Memory B cell (primary cell): Measurements from ENCODE around the gene DAPK2.

Source experiments
- ATAC-seq: fragments of 150-1000 bp; cut with Tn5 transposase; 2 replicates; pipeline ENCODE4 v1.10.0; 2021; ENCODE audit warnings: low read depth, mild to moderate bottlenecking, moderate library complexity
- DNase-seq, 2 donors: peaks; one replicate each; pipeline ENCODE4 v3.0.0; 2022; ENCODE audit warnings: low spot score in 2 of 2
- H3K27ac Mint-ChIP-seq: one replicate; pipeline ENCODE4 v1.8.0; 2022; ENCODE audit warnings: mild to moderate bottlenecking, moderate library complexity, mixed read lengths
- H3K27me3 Mint-ChIP-seq: one replicate; pipeline ENCODE4 v1.8.0; 2022; ENCODE audit warnings: mixed read lengths
- H3K36me3 Mint-ChIP-seq: one replicate; pipeline ENCODE4 v1.8.0; 2022; ENCODE audit warnings: mild to moderate bottlenecking, mixed read lengths
- H3K4me1 Mint-ChIP-seq: one replicate; pipeline ENCODE4 v1.8.0; 2022; ENCODE audit warnings: mixed read lengths
- H3K4me3 Mint-ChIP-seq: one replicate; pipeline ENCODE4 v1.8.0; 2022; ENCODE audit warnings: mild to moderate bottlenecking, moderate library complexity, mixed read lengths
- H3K9me3 Mint-ChIP-seq: one replicate; pipeline ENCODE4 v1.8.0; 2022; ENCODE audit warnings: mixed read lengths

DAPK2 gene

DNA sequence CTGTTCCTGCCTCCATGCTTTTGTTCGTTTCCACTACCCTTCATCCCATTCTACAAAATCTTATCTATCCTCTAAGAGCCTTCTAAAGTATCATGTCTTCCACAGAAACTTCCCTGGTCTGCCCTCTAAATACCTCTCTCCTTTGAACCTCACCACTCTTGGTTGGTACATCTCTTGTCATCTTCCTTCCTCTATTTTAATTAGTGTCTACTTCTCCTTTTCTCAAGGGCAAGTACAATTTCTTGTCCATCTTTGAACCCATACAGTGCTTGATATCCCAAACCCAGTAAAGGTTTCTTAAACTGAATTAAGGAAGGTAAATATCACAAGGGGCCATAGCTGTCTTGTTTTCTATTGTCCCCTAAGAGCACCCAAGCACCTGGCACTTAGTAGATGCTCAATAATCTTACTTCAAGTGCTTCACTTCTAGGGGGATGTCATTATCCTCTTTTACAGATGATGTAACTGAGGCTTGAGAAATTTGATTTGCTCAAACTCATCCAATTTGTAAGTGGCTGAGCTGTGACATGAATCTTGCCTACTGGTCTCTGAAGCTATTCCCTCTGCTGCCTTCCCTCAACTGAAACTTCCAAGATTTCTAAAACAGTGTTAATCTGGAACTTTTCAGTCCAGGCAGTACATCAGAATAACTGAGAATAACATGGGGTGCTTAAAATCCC is 2.6 kb upstream of the DAPK2 start:
- Mint-ChIP-seq H3K4me1 (peaks cover 36% of the 10 kb centered on the region), H3K9me3 (no peaks in the 10 kb centered on the region), H3K27me3 (no peaks in the 10 kb centered on the region), H3K36me3 (no peaks in the 10 kb centered on the region), H3K27ac (peak overlapping the region; percentile 19), H3K4me3 (peak overlapping the region; percentile 24)
- ATAC-seq (peak; percentile 47), DNase-seq (no peak)

DNA sequence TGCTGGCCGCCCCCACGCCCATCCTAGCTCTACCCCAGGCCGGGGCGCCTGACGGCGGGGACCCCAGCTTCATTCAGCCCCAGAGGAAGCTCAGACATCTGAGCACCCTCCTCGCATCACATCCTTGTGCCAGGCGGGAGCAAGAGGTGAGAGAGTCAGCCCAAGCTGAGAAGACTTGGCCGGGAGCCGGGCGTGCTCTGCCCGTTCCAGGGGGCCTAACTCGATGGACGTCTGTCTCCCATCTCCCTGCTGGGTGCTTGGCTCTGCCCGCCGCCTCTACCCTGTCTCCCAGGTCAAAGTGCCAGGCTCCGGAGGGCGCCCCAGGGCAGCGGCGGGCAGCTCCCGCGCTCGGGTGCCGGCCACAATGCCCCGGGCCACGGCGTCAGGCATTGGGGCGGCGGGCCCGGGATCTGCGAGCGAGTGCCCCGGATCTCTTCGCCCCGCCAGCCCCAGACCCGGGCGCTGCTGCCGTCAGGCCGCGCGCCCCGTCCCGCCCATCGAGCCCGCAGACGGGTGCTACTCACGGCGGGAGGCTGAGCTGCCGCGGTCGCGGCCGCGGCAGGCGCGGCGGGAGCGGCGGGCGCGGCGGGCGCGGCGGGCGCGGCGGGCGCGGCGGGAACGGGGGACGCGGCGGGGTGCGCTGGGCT is 388 bp downstream of the DAPK2 start:
- no peaks in the 10 kb centered on the region for H3K27me3 Mint-ChIP-seq
- peak overlapping the region; percentile 60 for H3K27ac Mint-ChIP-seq
- H3K9me3 Mint-ChIP-seq = no peaks in the 10 kb centered on the region
- DNase-seq (peak in 1 of 2 donors; percentile 38), ATAC-seq (peak; percentile 28)
- H3K36me3 Mint-ChIP-seq = no peaks in the 10 kb centered on the region
- H3K4me3 Mint-ChIP-seq = peak overlapping the region; percentile 74
- H3K4me1 Mint-ChIP-seq = peaks cover 40% of the 10 kb centered on the region

DNA sequence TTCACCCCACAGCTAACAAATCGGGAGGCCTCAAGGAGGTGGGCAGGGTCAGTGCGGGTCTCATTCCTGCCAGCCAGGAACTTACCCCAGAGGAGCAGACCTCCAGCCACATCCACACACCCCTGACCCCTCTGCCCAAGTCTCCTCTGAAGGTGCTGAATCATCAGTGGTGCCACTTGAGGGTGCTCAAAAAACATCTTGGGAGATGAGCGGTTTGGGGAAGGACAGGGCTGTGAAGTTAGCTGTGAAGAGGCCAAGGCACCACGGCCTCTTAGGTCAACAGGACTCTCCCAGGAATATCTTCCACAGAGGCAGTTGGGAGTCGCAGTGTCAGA is 1.2 kb downstream of the DAPK2 start:
- Mint-ChIP-seq H3K27ac (peak overlapping the region; percentile 60), H3K27me3 (no peaks in the 10 kb centered on the region), H3K9me3 (no peaks in the 10 kb centered on the region), H3K36me3 (peaks cover under 1% of the 10 kb centered on the region), H3K4me3 (peak overlapping the region; percentile 74), H3K4me1 (peaks cover 36% of the 10 kb centered on the region)
- ATAC-seq (no peak), DNase-seq (no peak)

DNA sequence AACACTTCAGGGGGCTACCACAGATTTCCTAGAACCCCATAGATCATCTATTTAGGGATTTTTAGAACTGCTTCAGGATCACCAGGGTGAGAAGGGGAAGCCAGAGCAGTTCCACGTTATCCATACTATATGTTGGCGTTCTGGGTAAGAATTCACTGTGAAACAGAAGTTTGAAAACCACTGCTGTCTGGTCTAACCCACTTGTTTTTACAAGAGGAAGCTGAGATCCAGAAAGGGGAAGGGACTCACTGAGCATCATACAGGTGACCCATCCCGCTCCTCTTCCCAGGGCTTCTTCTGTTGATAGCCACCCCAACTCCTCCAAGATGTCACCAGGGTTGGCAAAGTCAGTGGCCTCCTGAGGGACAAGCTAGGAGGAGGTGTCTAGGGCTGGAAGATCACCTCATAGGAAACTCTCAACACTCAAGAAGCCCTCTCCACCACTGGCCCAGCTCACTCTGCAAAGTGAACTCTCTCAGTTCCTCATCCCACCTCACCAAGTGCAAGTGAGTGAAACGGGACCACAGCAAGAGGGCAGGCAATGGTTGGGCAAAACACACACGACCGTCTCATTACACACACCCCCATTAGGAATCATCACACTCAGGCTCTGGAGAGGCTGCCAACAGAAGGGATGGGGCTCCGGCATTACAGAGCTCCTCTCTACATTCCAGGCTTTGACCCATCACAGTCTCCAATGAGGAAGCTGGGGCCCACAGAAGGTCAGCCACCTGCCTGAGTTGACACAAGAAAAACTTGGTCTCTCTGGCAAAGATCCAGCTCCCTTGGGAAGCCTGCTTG is 1.8 kb downstream of the DAPK2 start:
- DNase-seq = peak; percentile 51 to 56
- Mint-ChIP-seq H3K4me3 (peak overlapping the region; percentile 74), H3K4me1 (peaks cover 36% of the 10 kb centered on the region), H3K9me3 (no peaks in the 10 kb centered on the region), H3K36me3 (peaks cover 3% of the 10 kb centered on the region), H3K27ac (peak overlapping the region; percentile 60), H3K27me3 (no peaks in the 10 kb centered on the region)
- peak; percentile 74 for ATAC-seq

DNA sequence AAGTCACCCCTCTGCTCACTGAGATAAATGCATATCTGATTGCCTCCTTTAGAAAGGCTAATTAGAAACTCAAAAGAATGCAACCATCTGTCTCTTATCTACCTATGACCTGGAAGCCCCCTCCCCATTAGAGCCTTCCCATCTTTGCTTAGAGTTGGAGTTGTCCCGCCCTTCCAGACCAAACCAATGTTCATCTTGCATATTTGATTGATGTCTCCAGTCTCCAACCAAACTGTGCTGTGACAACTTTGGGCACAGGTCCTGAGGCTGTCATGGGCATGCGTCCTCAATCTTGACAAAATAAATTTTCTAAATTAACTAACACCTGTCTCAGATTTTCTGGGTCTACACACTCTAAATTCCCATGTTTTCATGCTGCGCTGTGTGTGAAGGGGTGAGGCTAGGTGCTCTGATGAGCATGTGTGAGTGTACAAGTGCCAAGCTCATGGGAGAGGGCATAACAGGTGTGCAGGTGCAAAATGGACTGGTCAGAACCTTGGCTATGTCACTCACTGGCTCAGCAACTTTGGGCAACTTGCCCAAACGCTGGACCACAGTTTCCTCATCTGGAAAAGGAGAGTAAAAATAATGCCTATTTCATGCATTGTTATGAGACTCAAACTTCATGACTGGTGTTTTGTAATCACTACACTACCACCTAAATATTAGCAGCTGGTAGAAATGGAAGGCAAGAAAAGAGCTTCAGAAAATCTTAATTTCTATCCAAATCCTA is 7.2 kb downstream of the DAPK2 start:
- H3K9me3 Mint-ChIP-seq = no peaks in the 10 kb centered on the region

DNA sequence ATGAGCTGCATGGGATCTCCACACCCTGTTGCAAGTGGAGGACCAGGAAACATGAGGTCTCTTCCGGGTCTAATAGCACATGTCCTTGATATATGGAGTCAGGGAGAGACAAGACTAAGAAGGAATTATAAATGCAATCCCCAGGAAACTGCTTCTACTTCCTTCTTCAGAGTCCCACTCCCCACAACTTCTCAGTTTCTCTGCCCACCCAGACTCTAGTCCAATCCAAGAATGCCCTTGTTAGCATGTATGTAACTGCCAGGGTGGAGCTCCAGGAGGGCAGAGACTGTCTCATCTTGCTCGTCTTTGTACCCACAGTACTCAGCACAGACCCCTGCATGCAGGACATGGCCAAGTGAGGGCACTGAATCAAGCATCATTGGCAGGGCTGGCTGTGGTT is 8.3 kb downstream of the DAPK2 start:
- ATAC-seq (no peak), DNase-seq (no peak)
- no peak overlapping the region for H3K27ac Mint-ChIP-seq
- peaks cover 17% of the 10 kb centered on the region for H3K4me1 Mint-ChIP-seq
- H3K36me3 Mint-ChIP-seq = peaks cover 19% of the 10 kb centered on the region
- H3K4me3 Mint-ChIP-seq = no peak overlapping the region
- no peaks in the 10 kb centered on the region for H3K27me3 Mint-ChIP-seq
- no peaks in the 10 kb centered on the region for H3K9me3 Mint-ChIP-seq

More for the DNA sequence above, 7.2 kb downstream of the DAPK2 start:
- DNase-seq (no peak), ATAC-seq (no peak)
- H3K4me1 Mint-ChIP-seq = peaks cover 19% of the 10 kb centered on the region
- peaks cover 19% of the 10 kb centered on the region for H3K36me3 Mint-ChIP-seq
- no peak overlapping the region for H3K4me3 Mint-ChIP-seq
- no peaks in the 10 kb centered on the region for H3K27me3 Mint-ChIP-seq
- no peak overlapping the region for H3K27ac Mint-ChIP-seq

DNA sequence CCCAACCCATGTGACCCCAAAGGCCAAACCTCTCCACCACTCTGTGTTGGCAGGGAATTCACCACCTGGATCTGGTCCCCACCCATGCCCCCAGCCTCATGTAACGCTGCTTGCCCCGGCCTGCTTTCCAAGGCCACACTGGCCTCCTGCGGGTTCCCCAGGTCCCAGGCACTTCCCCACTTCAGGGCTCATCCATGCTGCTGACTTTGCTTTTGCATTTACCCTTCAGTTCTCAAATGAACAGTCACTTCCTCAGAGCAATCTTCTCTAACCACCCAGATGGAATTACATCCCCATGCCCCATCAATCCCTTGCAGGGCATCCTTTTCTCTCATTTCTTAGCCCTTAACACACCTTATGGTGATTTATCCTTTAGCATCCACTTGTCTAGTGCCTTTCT is 9.2 kb downstream of the DAPK2 start:
- ATAC-seq (no peak), DNase-seq (no peak)
- Mint-ChIP-seq H3K4me1 (peaks cover 21% of the 10 kb centered on the region), H3K27me3 (no peaks in the 10 kb centered on the region), H3K4me3 (no peak overlapping the region), H3K9me3 (no peaks in the 10 kb centered on the region), H3K27ac (no peak overlapping the region), H3K36me3 (peaks cover 19% of the 10 kb centered on the region)

DNA sequence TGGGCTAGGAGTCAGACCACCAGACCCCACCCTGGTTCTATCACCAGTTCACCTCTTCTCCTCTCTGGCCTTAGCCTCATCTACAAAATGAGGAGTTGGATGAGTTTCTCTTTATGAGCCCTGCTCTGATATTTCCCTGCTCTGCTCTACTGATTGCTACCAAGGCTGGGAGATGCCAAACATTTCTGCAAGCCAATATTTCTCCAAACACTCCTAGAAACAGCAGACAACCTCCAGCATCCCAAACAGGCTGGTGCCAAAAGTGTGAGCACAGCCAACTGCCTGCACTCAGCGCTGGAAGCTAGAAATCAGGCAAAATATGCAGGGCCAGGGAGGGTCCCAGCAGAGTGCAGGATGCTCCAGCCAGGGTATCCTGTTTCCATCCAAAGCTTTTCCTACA is 10.8 kb downstream of the DAPK2 start:
- ATAC-seq (no peak), DNase-seq (no peak)
- Mint-ChIP-seq H3K4me3 (no peak overlapping the region), H3K27ac (peak overlapping the region; percentile 73), H3K27me3 (no peaks in the 10 kb centered on the region), H3K36me3 (peaks cover 24% of the 10 kb centered on the region), H3K4me1 (peaks cover 25% of the 10 kb centered on the region), H3K9me3 (no peaks in the 10 kb centered on the region)

DNA sequence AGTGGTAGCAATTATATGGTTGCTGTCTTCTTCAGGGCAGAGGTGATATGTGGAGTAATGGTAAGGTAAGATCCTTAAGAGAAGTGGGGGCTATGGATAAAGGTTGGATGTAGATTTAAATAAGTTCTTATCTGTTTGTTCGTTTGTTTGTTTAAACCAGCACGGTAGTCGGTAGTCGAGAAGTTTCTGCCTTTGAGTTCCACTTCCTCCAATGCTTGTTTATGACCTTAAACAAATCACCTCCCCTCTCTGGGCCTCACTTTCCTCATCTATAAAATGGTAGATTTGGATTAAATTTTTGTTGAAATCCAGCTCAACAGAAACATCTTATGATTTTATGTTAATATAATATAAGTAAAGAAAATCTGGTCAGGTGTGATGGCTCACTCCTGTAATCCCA is 11.8 kb downstream of the DAPK2 start:
- H3K4me3 Mint-ChIP-seq = peak overlapping the region; percentile 46
- H3K27ac Mint-ChIP-seq = peak overlapping the region; percentile 70
- H3K4me1 Mint-ChIP-seq = peaks cover 28% of the 10 kb centered on the region
- DNase-seq (no peak), ATAC-seq (peak; percentile 60)
- no peaks in the 10 kb centered on the region for H3K9me3 Mint-ChIP-seq
- peaks cover 21% of the 10 kb centered on the region for H3K36me3 Mint-ChIP-seq
- H3K27me3 Mint-ChIP-seq = no peaks in the 10 kb centered on the region

DNA sequence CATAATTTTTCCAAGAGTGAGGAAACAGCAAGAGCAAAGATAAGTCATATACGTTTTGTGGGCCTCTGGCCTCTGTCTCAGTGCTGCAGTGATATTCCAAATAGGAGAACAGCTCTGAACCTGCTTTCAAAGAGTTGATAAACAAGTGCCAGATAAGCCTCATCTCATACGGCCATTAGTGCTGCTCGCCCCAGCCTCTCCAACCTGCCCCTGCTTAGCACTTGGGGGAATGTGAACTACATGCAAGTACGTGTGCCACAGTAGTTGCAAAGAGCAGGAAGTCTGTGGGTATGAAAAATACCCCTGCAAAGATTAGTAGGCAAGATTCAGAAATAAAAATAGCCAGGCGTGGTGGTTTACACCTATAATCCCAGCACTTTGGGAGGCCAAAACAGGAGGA is 14.0 kb downstream of the DAPK2 start:
- peaks cover 44% of the 10 kb centered on the region for H3K4me1 Mint-ChIP-seq
- H3K4me3 Mint-ChIP-seq = no peak overlapping the region
- no peak for ATAC-seq
- no peaks in the 10 kb centered on the region for H3K27me3 Mint-ChIP-seq
- no peak for DNase-seq
- peak overlapping the region; percentile 64 for H3K27ac Mint-ChIP-seq
- no peaks in the 10 kb centered on the region for H3K9me3 Mint-ChIP-seq
- peaks cover 14% of the 10 kb centered on the region for H3K36me3 Mint-ChIP-seq

DNA sequence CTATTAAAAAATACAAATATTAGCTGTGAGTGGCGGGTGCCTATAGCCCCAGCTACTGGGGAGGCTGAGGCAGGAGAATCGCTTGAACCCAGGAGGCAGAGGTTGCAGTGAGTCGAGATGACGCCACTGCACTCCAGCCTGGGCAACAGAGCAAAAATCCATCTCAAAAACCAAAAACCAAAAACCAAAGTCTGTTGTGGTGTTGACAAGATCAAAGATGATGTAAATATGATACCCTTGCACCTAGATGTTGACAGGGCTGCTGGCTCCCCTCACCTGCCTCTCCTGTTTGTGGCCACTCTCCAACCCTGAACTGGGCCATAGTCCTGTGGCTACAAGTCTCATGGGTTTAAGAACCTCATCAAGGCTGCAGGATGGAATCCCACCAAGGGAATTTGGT is 16.2 kb downstream of the DAPK2 start:
- Mint-ChIP-seq H3K9me3 (no peaks in the 10 kb centered on the region), H3K27me3 (no peaks in the 10 kb centered on the region), H3K4me3 (no peak overlapping the region), H3K36me3 (peaks cover 10% of the 10 kb centered on the region), H3K27ac (no peak overlapping the region), H3K4me1 (peaks cover 39% of the 10 kb centered on the region)
- ATAC-seq = no peak
- no peak for DNase-seq

DNA sequence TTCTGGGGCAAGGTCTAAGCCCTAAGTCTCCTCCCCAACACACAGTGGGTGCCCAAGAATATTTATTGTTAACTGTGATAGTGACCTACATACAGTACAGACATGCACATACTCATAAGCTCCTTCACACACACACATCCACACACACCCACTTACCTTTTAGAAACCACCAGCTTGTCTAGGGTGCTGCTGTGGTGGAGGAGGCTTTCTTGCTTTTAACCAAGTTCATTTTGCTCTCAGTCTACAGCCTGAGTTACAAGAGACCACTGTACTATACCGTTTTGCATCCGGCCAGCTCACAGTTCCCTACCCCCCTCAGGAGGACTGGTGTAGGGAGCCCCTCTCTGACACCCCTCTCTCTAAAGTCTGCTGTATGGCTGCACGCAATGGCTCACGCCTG is 16.7 kb downstream of the DAPK2 start:
- H3K27me3 Mint-ChIP-seq = no peaks in the 10 kb centered on the region
- H3K4me1 Mint-ChIP-seq = peaks cover 36% of the 10 kb centered on the region
- no peak overlapping the region for H3K27ac Mint-ChIP-seq
- H3K4me3 Mint-ChIP-seq = no peak overlapping the region
- H3K9me3 Mint-ChIP-seq = no peaks in the 10 kb centered on the region
- ATAC-seq (no peak), DNase-seq (no peak)
- H3K36me3 Mint-ChIP-seq = peaks cover 10% of the 10 kb centered on the region

DNA sequence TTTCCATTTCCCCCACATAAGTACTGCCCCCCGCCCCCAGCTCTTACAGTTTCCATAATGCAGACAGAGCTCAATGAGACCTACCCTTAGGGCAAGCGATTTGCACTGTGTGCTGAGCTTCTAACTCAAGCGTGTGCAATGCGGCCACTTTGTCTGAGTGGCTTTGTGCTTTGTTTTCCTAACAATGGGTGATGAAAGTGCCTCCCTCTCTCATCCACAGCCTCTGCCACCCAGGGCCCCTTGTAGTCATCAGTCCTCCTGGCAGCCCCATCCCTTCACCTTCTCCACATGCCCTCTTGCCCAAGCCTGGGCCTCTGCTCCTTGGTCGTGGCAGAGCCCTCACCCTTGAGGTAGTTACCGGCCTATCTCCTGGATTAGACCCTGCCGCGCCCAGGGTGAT is 17.2 kb downstream of the DAPK2 start:
- DNase-seq (no peak), ATAC-seq (no peak)
- peaks cover 31% of the 10 kb centered on the region for H3K4me1 Mint-ChIP-seq
- no peaks in the 10 kb centered on the region for H3K27me3 Mint-ChIP-seq
- H3K9me3 Mint-ChIP-seq = no peaks in the 10 kb centered on the region
- H3K36me3 Mint-ChIP-seq = peaks cover 10% of the 10 kb centered on the region
- H3K27ac Mint-ChIP-seq = no peak overlapping the region
- H3K4me3 Mint-ChIP-seq = no peak overlapping the region

DNA sequence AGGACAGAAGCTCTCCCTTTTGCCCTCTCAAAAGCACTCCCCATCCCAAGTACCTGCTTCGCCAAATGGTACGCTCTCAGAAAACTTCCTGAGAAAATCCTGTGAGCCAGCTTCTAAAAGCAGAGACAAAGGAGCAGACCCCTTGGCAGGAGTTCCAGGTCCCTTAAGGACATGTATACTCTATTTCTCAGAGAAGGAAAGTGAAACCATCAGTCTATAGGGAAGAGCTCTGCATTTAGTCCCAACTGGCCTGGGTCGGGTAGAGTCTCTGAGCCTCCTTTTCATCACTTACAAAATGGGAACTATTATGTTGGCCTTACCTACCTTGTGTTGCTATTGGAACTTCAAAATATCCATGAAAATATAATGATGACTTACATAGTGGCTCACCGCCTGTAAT is 19.7 kb downstream of the DAPK2 start:
- no peak overlapping the region for H3K4me3 Mint-ChIP-seq
- no peak for ATAC-seq
- H3K27me3 Mint-ChIP-seq = no peaks in the 10 kb centered on the region
- peaks cover 17% of the 10 kb centered on the region for H3K36me3 Mint-ChIP-seq
- H3K9me3 Mint-ChIP-seq = no peaks in the 10 kb centered on the region
- H3K27ac Mint-ChIP-seq = no peak overlapping the region
- peaks cover 28% of the 10 kb centered on the region for H3K4me1 Mint-ChIP-seq
- no peak for DNase-seq
